HEK293 (cell line): ENCODE data around the gene LYPLA2.

Source experiments
- BCL6B ChIP-seq: fragments of 450-650 bp; formaldehyde crosslinking; IDR thresholded peaks from 2 replicates; pipeline ENCODE4 v1.5.1; 2017; ENCODE audit warnings: missing biosample characterization, missing genetic modification characterization
- HOXA7 ChIP-seq: sonication (generic); formaldehyde crosslinking; IDR thresholded peaks from 2 replicates; pipeline ENCODE4 v1.8.1; 2022; ENCODE audit warnings: missing genetic modification reagents, borderline replicate concordance
- KLF17 ChIP-seq: fragments of 450-650 bp; formaldehyde crosslinking; IDR thresholded peaks from 2 replicates; pipeline ENCODE4 v1.5.1; 2016; ENCODE audit warnings: missing biosample characterization, missing genetic modification characterization
- PBX3 ChIP-seq: sonication (generic); formaldehyde crosslinking; IDR thresholded peaks from 2 replicates; pipeline ENCODE4 v1.8.1; 2022; ENCODE audit warnings: mild to moderate bottlenecking, moderate library complexity, missing genetic modification reagents
- PRDM2 ChIP-seq: fragments of 450-650 bp; formaldehyde crosslinking; IDR thresholded peaks from 2 replicates; pipeline ENCODE4 v1.5.1; 2016; ENCODE audit warnings: missing biosample characterization, missing genetic modification characterization, borderline replicate concordance
- ZBTB6 ChIP-seq: fragments of 450-650 bp; formaldehyde crosslinking; IDR thresholded peaks from 2 replicates; pipeline ENCODE4 v1.5.1; 2017; ENCODE audit warnings: missing biosample characterization, missing genetic modification characterization
- ZFP41 ChIP-seq: fragments of 450-650 bp; formaldehyde crosslinking; IDR thresholded peaks from 2 replicates; pipeline ENCODE4 v1.5.1; 2016; ENCODE audit warnings: missing biosample characterization, missing genetic modification characterization, borderline replicate concordance
- ZNF121 ChIP-seq: fragments of 450-650 bp; formaldehyde crosslinking; IDR thresholded peaks from 2 replicates; pipeline ENCODE4 v1.5.1; 2016; ENCODE audit warnings: missing biosample characterization, missing genetic modification characterization
- ZNF132 ChIP-seq: fragments of 450-650 bp; formaldehyde crosslinking; IDR thresholded peaks from 2 replicates; pipeline ENCODE4 v1.5.1; 2017; ENCODE audit warnings: missing biosample characterization, missing genetic modification characterization, borderline replicate concordance
- ZNF311 ChIP-seq: fragments of 450-650 bp; formaldehyde crosslinking; IDR thresholded peaks from 2 replicates; pipeline ENCODE4 v1.5.1; 2017; ENCODE audit warnings: missing biosample characterization, missing genetic modification characterization, borderline replicate concordance
- ZNF398 ChIP-seq: fragments of 450-650 bp; formaldehyde crosslinking; IDR thresholded peaks from 2 replicates; pipeline ENCODE4 v1.5.1; 2017; ENCODE audit warnings: missing biosample characterization, missing genetic modification characterization
- ZNF404 ChIP-seq: fragments of 450-650 bp; formaldehyde crosslinking; IDR thresholded peaks from 2 replicates; pipeline ENCODE4 v1.5.1; 2017; ENCODE audit warnings: missing biosample characterization, missing genetic modification characterization
- ZNF433 ChIP-seq: fragments of 450-650 bp; formaldehyde crosslinking; IDR thresholded peaks from 2 replicates; pipeline ENCODE4 v1.5.1; 2016; ENCODE audit warnings: missing biosample characterization, missing genetic modification characterization, low read depth
- ZNF473 ChIP-seq: fragments of 450-650 bp; formaldehyde crosslinking; IDR thresholded peaks from 2 replicates; pipeline ENCODE4 v1.5.1; 2017; ENCODE audit warnings: missing biosample characterization, missing genetic modification characterization
- ZNF501 ChIP-seq: fragments of 450-650 bp; formaldehyde crosslinking; IDR thresholded peaks from 2 replicates; pipeline ENCODE4 v1.5.1; 2016; ENCODE audit warnings: missing biosample characterization, missing genetic modification characterization
- ZNF558 ChIP-seq: fragments of 450-650 bp; formaldehyde crosslinking; IDR thresholded peaks from 2 replicates; pipeline ENCODE4 v1.5.1; 2016; ENCODE audit warnings: missing biosample characterization, missing genetic modification characterization
- ZNF571 ChIP-seq: fragments of 450-650 bp; formaldehyde crosslinking; IDR thresholded peaks from 2 replicates; pipeline ENCODE4 v1.5.0; 2017; ENCODE audit warnings: missing biosample characterization, missing genetic modification characterization
- ZNF624 ChIP-seq: fragments of 450-650 bp; formaldehyde crosslinking; IDR thresholded peaks from 2 replicates; pipeline ENCODE4 v1.5.1; 2017; ENCODE audit warnings: missing biosample characterization, missing genetic modification characterization
- ZNF645 ChIP-seq: fragments of 450-650 bp; formaldehyde crosslinking; IDR thresholded peaks from 2 replicates; pipeline ENCODE4; 2016; ENCODE audit warnings: missing biosample characterization, missing genetic modification characterization
- ZNF660 ChIP-seq: fragments of 450-650 bp; IDR thresholded peaks from 2 replicates; pipeline ENCODE4 v1.5.1; 2018; ENCODE audit warnings: missing biosample characterization, mild to moderate bottlenecking, missing genetic modification characterization
- ZNF677 ChIP-seq: fragments of 450-650 bp; IDR thresholded peaks from 2 replicates; pipeline ENCODE4 v1.5.0; 2018; ENCODE audit warnings: missing biosample characterization, mild to moderate bottlenecking, missing genetic modification characterization, moderate library complexity
- ZNF843 ChIP-seq: fragments of 450-650 bp; formaldehyde crosslinking; IDR thresholded peaks from 2 replicates; pipeline ENCODE4 v1.5.1; 2016; ENCODE audit warnings: missing biosample characterization, missing genetic modification characterization
- ZXDB ChIP-seq: fragments of 450-650 bp; formaldehyde crosslinking; IDR thresholded peaks from 2 replicates; pipeline ENCODE4 v1.5.1; 2016; ENCODE audit warnings: missing biosample characterization, missing genetic modification characterization

Gene LYPLA2

GRCh38 chr1:23777979-23778814 is 12.7 kb upstream of the LYPLA2 start, which contains the start of gene PITHD1 (continued):
- TF ChIP-seq ZBTB6 (tag by site-specific recombination) (0 out of 2 replicates have a peak, but pooled peaks have one; percentile 22), ZNF433 (tag by site-specific recombination) (no peak), ZNF311 (no peak), HOXA7 (CRISPR knock-in tag) (no peak), ZNF132 (no peak), ZNF645 (no peak), ZNF558 (tag by site-specific recombination) (no peak), PBX3 (CRISPR knock-in tag) (no peak), ZNF624 (tag by site-specific recombination) (no peak), ZXDB (tag by site-specific recombination) (peak; percentile 54; the same call in 1 of the 2 replicates), ZNF660 (tag by site-specific recombination) (peak; percentile 82), ZFP41 (no peak), ZNF501 (tag by site-specific recombination) (0 out of 2 replicates have a peak, but pooled peaks have one; percentile 39), ZNF677 (tag by site-specific recombination) (no peak), ZNF843 (tag by site-specific recombination) (no peak), ZNF571 (no peak), ZNF473 (no peak), ZNF398 (no peak), KLF17 (tag by site-specific recombination) (no peak), ZNF121 (tag by site-specific recombination) (no peak), BCL6B (tag by site-specific recombination) (no peak), ZNF404 (tag by site-specific recombination) (no peak), PRDM2 (no peak)
